Measurements from ENCODE around the gene ERCC5. TPM values are rescaled to one million over a fixed set of nuclear protein-coding genes. Genes with fewer than 3 reads are reported as not detected.

The ERCC5 gene
- total and polyA plus RNA-seq, 2 of the 8 experiments (the other 6 are each of a cell fraction or from before 2014, with no cell fraction given), result 3.8 to 24.4 TPM

DNA sequence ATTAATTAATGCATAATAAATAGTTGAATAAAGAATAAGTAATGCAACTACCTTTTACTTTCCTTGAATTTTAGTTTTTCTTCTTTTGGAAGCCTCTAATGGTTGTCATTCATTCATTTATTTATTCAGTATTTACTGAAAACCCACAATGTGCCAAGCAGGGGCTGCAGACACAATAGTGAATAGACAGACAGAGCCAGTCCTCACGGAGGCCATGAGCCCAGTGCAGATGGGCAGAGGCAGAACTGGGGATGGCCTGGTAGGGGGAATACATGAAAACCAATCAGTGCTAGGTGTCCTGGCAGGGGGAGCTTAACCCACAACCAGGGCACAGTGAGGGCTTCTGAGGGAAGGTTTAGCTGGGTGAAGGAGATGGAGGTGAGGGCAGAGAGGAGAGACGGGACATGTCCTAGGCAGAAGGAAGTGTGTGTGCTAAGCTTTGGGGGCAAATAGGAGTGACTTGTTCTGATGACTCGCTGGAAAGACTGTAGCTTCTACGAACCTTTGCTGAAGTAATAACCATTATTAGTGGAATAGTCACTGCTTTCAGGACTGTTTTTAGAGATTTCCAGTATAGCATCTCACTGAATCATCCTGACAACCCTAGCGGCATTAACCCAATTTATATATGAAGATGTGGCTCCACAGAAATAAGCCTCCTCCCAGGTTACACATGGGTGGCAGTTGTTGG is 55.9 kb downstream of the ERCC5 start:
- H2BK120ac ChIP-seq (replicated peaks; ENCODE audit: low read depth, low read length), result no peak overlapping the region
- no peaks in the 10 kb centered on the region for H3K79me1 ChIP-seq (ENCODE audit: low read depth, low read length)
- H3K4me2 ChIP-seq (ENCODE audit: insufficient read depth in 1 of 2, low read depth in 2 of 2, low read length in 2 of 2), result no peak overlapping the region
- CTCF ChIA-PET (ENCODE audit: partially characterized antibody), result interaction anchor here (0.9 to 2.7 kb wide), 8 partner anchors 12 to 246 kb away, joined by 3 to 30 read pairs (median 5); no protein-coding TSS in a partner anchor
- H3K18ac ChIP-seq (ENCODE audit: extremely low read depth, low read length), result no peak overlapping the region
- H3K79me2 ChIP-seq (ENCODE audit: control insufficient read depth in 1 of 2, insufficient read depth in 2 of 2, low read length in 2 of 2), result no peaks in the 10 kb centered on the region
- no peaks in the 10 kb centered on the region for H4K20me1 ChIP-seq (replicated peaks in 1 of 2; ENCODE audit: control insufficient read depth in 1 of 2, insufficient read depth in 2 of 2, low read length in 2 of 2)
- DNase-seq (ENCODE audit: low read depth in 1 of 2, low spot score in 2 of 2) (no peak), FAIRE-seq (no peak)
- 89% methylated on average over 5 of the region's 5 CpGs; no CpG with 5 or more reads in 1 of the 2 experiments for WGBS, 2 experiments (ENCODE audit: extremely low coverage in 1 of 2, insufficient coverage in 1 of 2, insufficient read length in 1 of 2, insufficient replicate concordance in 2 of 2, low coverage in 1 of 2, low lambda C conversion rate in 2 of 2, missing lambda C conversion rate in 1 of 2)
- H4K91ac ChIP-seq (replicated peaks; ENCODE audit: insufficient read length, low read length), result no peak overlapping the region
- no peak overlapping the region for H3K27ac ChIP-seq (ENCODE audit: low read depth, low read length)
- H3K9ac ChIP-seq (replicated peaks in 1 of 4; ENCODE audit: extremely low read depth in 1 of 4, low read depth in 3 of 4, low read length in 3 of 4), result no peak overlapping the region
- no peak overlapping the region for H2AFZ ChIP-seq (ENCODE audit: low read length)
- 0 out of 2 replicates have a peak overlapping the region, but pooled peaks have one; percentile 39 for H2BK12ac ChIP-seq (ENCODE audit: low read depth, low read length)
- no peak overlapping the region for H2BK5ac ChIP-seq (ENCODE audit: low read depth, low read length)
- H3K56ac ChIP-seq (replicated peaks; ENCODE audit: insufficient read length, low read depth, low read length), result no peak overlapping the region
- H3K4ac ChIP-seq (replicated peaks; ENCODE audit: insufficient read length, low read depth, low read length), result no peak overlapping the region
- POLR2A ChIA-PET (ENCODE audit: partially characterized antibody), result interaction anchor here (1.8 kb wide), 1 partner anchor 31 kb away, joined by 3 read pairs; no protein-coding TSS in a partner anchor
- H2AK5ac ChIP-seq (ENCODE audit: low read depth, low read length), result no peak overlapping the region
- H3K27me3 ChIP-seq (replicated peaks in 1 of 4; ENCODE audit: control insufficient read depth in 3 of 4, extremely low read depth in 1 of 4, insufficient read depth in 3 of 4, low read length in 3 of 4), result no peaks in the 10 kb centered on the region
- no peak overlapping the region for H4K5ac ChIP-seq (ENCODE audit: insufficient read length, low read depth, low read length)
- no peaks in the 10 kb centered on the region for H3K9me3 ChIP-seq (ENCODE audit: insufficient read depth in 2 of 2, low read depth in 1 of 2, low read length in 1 of 2)
- H3K36me3 ChIP-seq (ENCODE audit: control insufficient read depth in 2 of 4, insufficient read depth in 4 of 4, low read length in 3 of 4), result no peaks in the 10 kb centered on the region
- H3K4me1 ChIP-seq (replicated peaks in 1 of 4; ENCODE audit: control insufficient read depth in 3 of 4, insufficient read depth in 4 of 4, low read length in 3 of 4), result peaks cover 0 to 4% (median 0%) of the 10 kb centered on the region in 4 experiments; a peak in 1 of 7 replicates
- H3K14ac ChIP-seq (ENCODE audit: insufficient read length), result no peak overlapping the region
- H2BK20ac ChIP-seq (ENCODE audit: low read length), result no peak overlapping the region
- 0 out of 2 replicates have a peak overlapping the region, but pooled peaks have one; percentile 61 for H2BK15ac ChIP-seq (ENCODE audit: low read length)
- H4K8ac ChIP-seq (ENCODE audit: extremely low read depth, insufficient read depth, low read length), result no peak overlapping the region
- H3K23me2 ChIP-seq (ENCODE audit: low read depth, low read length), result no peaks in the 10 kb centered on the region; the same call in 1 of the 2 replicates
- H3K23ac ChIP-seq (ENCODE audit: insufficient read length), result no peak overlapping the region
- no peak overlapping the region for H3K4me3 ChIP-seq (ENCODE audit: extremely low read depth in 1 of 4, insufficient read depth in 2 of 4, low read depth in 3 of 4, low read length in 4 of 4)
- TF ChIP-seq ZNF274 (IDR thresholded peaks at IDR 0.05; ENCODE audit: borderline replicate concordance, extremely low read depth, low read length) (no peak), E2F6 (IDR thresholded peaks at IDR 0.05) (no peak), NANOG (IDR thresholded peaks at IDR 0.05; ENCODE audit: insufficient read depth, low read depth, low read length, poor library complexity, severe bottlenecking) (no peak), JUND (IDR thresholded peaks at IDR 0.05; ENCODE audit: low read length) (no peak), YY1 (IDR thresholded peaks at IDR 0.05; ENCODE audit: low read depth, low read length) (no peak), CHD1 (IDR thresholded peaks at IDR 0.05; ENCODE audit: low read depth, low read length) (no peak), CHD2 (IDR thresholded peaks at IDR 0.05; ENCODE audit: low read length) (no peak), TCF12 (IDR thresholded peaks at IDR 0.05; ENCODE audit: low read depth, low read length) (no peak), FOSL1 (IDR thresholded peaks at IDR 0.05; ENCODE audit: insufficient read depth, low read depth, low read length) (no peak), EGR1 (IDR thresholded peaks at IDR 0.05; ENCODE audit: borderline replicate concordance, low read depth, low read length) (no peak), CTBP2 (IDR thresholded peaks at IDR 0.05; ENCODE audit: borderline replicate concordance, insufficient read depth, insufficient read length, low read length) (no peak), SRF (IDR thresholded peaks at IDR 0.05; ENCODE audit: low read depth, low read length) (no peak)
